Measurements from ENCODE around the gene MPZL3. TPM values are rescaled to one million over a fixed set of nuclear protein-coding genes. Genes with fewer than 3 reads are reported as not detected.

The MPZL3 gene
- total and polyA plus RNA-seq, 8 donors = 0.45 to 20.0 (median 5.0) TPM

DNA sequence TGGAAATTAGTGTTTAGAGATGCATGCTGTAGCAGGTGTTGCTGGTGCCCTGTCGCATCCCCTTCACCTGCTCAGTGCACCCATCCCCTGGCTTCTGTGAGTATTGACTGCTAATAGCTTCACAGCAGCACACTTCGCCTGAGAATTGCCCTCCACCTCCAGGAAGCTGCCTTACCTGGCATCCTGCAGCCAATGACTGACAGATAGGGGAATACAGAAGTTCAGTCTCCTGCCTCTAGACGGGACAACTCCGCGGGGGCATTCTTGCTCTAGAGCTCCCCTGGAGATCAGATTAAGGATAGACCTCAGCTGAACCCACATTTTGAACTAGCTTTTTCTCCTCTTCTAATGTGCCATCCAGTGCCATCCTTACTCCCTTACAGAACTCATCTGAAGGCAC lies 43.0 kb upstream of the MPZL3 start:
- intact Hi-C loops (cut with DNase I; ENCODE audit: low total_unique reads) = loop anchor here (10.0 kb wide), 1 partner anchor 100 kb away; no protein-coding TSS in a partner anchor
- no peak overlapping the region for H3K4me3 ChIP-seq
- no peaks in the 10 kb centered on the region for H3K36me3 ChIP-seq
- H3K27ac ChIP-seq = no peak overlapping the region
- DNase-seq = no peak
- peaks cover 0 to 14% (median 3%) of the 10 kb centered on the region in 4 donors for H3K4me1 ChIP-seq
- H3K9me3 ChIP-seq = no peaks in the 10 kb centered on the region
- TF ChIP-seq POLR2A (IDR thresholded peaks at IDR 0.05) (no peak), EP300 (IDR thresholded peaks at IDR 0.05) (no peak), POLR2AphosphoS5 (IDR thresholded peaks at IDR 0.05) (no peak)
- TF ChIP-seq, protein P1, sequence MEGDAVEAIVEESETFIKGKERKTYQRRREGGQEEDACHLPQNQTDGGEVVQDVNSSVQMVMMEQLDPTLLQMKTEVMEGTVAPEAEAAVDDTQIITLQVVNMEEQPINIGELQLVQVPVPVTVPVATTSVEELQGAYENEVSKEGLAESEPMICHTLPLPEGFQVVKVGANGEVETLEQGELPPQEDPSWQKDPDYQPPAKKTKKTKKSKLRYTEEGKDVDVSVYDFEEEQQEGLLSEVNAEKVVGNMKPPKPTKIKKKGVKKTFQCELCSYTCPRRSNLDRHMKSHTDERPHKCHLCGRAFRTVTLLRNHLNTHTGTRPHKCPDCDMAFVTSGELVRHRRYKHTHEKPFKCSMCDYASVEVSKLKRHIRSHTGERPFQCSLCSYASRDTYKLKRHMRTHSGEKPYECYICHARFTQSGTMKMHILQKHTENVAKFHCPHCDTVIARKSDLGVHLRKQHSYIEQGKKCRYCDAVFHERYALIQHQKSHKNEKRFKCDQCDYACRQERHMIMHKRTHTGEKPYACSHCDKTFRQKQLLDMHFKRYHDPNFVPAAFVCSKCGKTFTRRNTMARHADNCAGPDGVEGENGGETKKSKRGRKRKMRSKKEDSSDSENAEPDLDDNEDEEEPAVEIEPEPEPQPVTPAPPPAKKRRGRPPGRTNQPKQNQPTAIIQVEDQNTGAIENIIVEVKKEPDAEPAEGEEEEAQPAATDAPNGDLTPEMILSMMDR (IDR thresholded peaks at IDR 0.05) = no peak
- WGBS, 5 donors = 56 to 77% (median 69%) methylated on average over 5 of the region's 5 CpGs
- H3K27me3 ChIP-seq = peaks cover 0 to 13% (median 0%) of the 10 kb centered on the region in 3 donors

DNA sequence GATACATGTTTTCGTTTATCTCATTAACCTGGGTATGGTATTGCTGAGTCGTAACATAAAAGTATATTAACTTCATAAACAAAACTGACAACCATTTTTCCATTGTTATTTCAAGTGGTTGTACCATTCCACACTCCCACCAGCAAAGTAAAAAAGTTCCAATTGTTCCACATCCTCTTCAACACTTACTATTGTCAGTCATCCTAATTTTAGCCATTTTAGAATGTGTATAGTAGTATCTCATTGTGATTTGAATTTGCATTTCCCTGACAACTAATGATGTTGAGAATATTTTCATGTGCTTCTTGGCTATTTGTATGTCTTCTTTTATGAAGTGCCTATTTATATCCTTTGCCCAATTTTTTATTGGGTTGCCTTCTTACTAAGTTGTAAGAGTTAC lies 41.9 kb upstream of the MPZL3 start:
- no peaks in the 10 kb centered on the region for H3K9me3 ChIP-seq
- 88 to 94% (median 93%) methylated on average over 2 of the region's 2 CpGs for WGBS, 5 donors
- H3K4me1 ChIP-seq = peaks cover 0 to 14% (median 3%) of the 10 kb centered on the region in 4 donors
- intact Hi-C loops (cut with DNase I; ENCODE audit: low total_unique reads) = loop anchor here (10.0 kb wide), 1 partner anchor 99 kb away; no protein-coding TSS in a partner anchor
- no peak for DNase-seq
- H3K4me3 ChIP-seq = no peak overlapping the region
- no peak overlapping the region for H3K27ac ChIP-seq
- peaks cover 0 to 13% (median 0%) of the 10 kb centered on the region in 3 donors for H3K27me3 ChIP-seq
- no peak for TF ChIP-seq EP300 (IDR thresholded peaks at IDR 0.05)
- no peaks in the 10 kb centered on the region for H3K36me3 ChIP-seq

DNA sequence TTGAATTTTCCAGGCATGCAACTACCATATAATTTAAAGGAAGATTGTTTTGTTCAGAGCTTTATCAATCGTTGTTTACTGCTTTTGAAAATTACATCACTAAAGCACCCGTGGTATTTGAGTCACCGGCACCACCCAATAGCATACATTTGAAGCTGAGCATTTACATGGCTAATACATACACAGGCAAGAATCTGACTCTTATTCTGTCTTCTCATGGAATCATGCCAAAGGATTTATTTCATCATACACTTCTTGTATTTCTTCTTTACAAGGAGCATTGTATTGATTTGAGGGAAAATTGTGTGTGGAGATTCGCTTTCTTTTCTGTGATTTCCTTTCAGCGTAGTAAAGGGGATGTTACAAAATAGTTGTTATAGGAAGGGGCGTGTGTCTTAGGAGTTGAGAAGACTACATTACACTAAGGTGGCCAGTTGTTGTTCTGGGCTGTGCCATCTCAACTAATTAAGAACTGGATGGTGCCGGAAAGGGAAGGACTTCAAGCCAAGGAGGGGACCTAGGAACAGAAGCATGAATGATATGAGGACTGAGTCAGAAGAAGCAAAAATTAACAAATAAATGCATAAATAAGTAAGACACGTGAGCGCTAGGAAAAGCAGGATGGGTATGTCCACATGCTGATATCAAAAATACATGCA lies 39.4 kb upstream of the MPZL3 start:
- no peak for DNase-seq
- intact Hi-C loops (cut with DNase I; ENCODE audit: low total_unique reads) = loop anchor here (10.0 kb wide), 1 partner anchor 97 kb away; no protein-coding TSS in a partner anchor
- TF ChIP-seq EP300 (IDR thresholded peaks at IDR 0.05) (no peak), POLR2AphosphoS5 (IDR thresholded peaks at IDR 0.05) (no peak), POLR2A (IDR thresholded peaks at IDR 0.05) (no peak)
- TF ChIP-seq, protein P1 (IDR thresholded peaks at IDR 0.05) = no peak

DNA sequence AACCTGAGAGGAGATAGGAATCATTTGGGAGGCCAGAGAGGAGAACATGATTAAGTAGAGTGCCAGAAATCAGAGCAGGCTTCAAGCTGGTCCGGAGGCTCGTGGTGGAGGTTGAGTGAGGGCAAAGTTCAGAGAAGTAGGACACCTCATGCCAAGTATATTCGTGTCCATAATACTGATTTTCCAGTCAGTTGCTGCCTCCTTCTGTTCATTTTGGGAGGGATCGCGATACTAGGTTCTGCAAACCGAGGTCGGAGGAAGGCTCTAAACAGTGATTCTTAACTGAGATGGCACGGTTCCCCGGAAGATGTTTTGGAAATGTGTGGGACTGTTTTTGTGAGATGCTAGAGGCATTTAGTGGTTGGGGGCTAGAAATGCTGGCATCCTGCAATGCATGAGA lies 38.8 kb upstream of the MPZL3 start:
- TF ChIP-seq POLR2AphosphoS5 (IDR thresholded peaks at IDR 0.05) (peak in 1 of 3 donors; percentile 59), EP300 (IDR thresholded peaks at IDR 0.05) (no peak), POLR2A (IDR thresholded peaks at IDR 0.05) (no peak)
- TF ChIP-seq, protein P1 (IDR thresholded peaks at IDR 0.05) = peak in 4 of 7 experiments; percentile 12 to 81 (median 60)
- peak; percentile 45 to 70 for DNase-seq
- peaks cover 0 to 11% (median 3%) of the 10 kb centered on the region in 4 donors for H3K4me1 ChIP-seq
- H3K9me3 ChIP-seq = no peaks in the 10 kb centered on the region
- WGBS, 5 donors = 10 to 21% (median 15%) methylated on average over 9 of the region's 9 CpGs
- H3K27ac ChIP-seq = no peak overlapping the region
- H3K36me3 ChIP-seq = no peaks in the 10 kb centered on the region
- peaks cover 0 to 13% (median 0%) of the 10 kb centered on the region in 3 donors for H3K27me3 ChIP-seq
- intact Hi-C loops (cut with DNase I; ENCODE audit: low total_unique reads) = loop anchor here (10.0 kb wide), 1 partner anchor 96 kb away; no protein-coding TSS in a partner anchor
- no peak overlapping the region for H3K4me3 ChIP-seq

More for the DNA sequence above, 39.4 kb upstream of the MPZL3 start:
- Histone ChIP-seq H3K4me1 (peaks cover 0 to 14% (median 3%) of the 10 kb centered on the region in 4 donors), H3K27me3 (peaks cover 0 to 13% (median 0%) of the 10 kb centered on the region in 3 donors), H3K9me3 (no peaks in the 10 kb centered on the region), H3K4me3 (no peak overlapping the region), H3K36me3 (no peaks in the 10 kb centered on the region), H3K27ac (no peak overlapping the region)
- WGBS, 5 donors = 66 to 75% (median 71%) methylated on average over 9 of the region's 9 CpGs

DNA sequence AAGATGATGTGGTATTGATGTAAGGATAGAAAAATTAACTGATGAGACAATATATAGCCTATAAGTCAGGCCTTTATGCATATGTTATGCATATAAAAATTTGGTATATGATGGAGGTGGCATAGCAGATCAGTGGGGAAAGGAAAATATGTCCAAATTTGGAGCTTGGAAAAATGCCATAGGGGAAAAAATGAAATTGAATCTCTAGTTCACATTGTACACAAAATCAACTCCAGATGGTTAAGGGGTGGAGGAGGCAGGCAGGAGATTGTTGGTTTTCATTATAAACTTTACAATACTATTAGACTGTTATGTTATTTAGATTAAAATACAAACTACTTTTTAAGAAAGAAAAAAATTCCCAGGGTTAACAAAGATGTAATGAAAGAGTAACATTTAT lies 37.2 kb upstream of the MPZL3 start:
- H3K4me1 ChIP-seq = peaks cover 0 to 9% (median 3%) of the 10 kb centered on the region in 4 donors
- TF ChIP-seq, protein P1 (IDR thresholded peaks at IDR 0.05) = no peak
- TF ChIP-seq POLR2A (IDR thresholded peaks at IDR 0.05) = no peak
- intact Hi-C loops (cut with DNase I; ENCODE audit: low total_unique reads) = no loop called here
- no peak overlapping the region for H3K27ac ChIP-seq
- H3K36me3 ChIP-seq = no peaks in the 10 kb centered on the region
- H3K27me3 ChIP-seq = peaks cover 0 to 8% (median 0%) of the 10 kb centered on the region in 3 donors
- H3K9me3 ChIP-seq = no peaks in the 10 kb centered on the region
- DNase-seq = no peak
- H3K4me3 ChIP-seq = no peak overlapping the region

Measured in stomach (tissue), 9 donors.